GDM1 (cell line): ENCODE data around the gene PSAT1.

Source experiments
- DNase-seq: peaks from one replicate; lab custom pipeline; 2025; lab: John Stamatoyannopoulos, UW

Gene PSAT1

GRCh38 chr9:78316166-78316892 is 19.4 kb downstream of the PSAT1 start:
- DNase-seq = no peak

DNA sequence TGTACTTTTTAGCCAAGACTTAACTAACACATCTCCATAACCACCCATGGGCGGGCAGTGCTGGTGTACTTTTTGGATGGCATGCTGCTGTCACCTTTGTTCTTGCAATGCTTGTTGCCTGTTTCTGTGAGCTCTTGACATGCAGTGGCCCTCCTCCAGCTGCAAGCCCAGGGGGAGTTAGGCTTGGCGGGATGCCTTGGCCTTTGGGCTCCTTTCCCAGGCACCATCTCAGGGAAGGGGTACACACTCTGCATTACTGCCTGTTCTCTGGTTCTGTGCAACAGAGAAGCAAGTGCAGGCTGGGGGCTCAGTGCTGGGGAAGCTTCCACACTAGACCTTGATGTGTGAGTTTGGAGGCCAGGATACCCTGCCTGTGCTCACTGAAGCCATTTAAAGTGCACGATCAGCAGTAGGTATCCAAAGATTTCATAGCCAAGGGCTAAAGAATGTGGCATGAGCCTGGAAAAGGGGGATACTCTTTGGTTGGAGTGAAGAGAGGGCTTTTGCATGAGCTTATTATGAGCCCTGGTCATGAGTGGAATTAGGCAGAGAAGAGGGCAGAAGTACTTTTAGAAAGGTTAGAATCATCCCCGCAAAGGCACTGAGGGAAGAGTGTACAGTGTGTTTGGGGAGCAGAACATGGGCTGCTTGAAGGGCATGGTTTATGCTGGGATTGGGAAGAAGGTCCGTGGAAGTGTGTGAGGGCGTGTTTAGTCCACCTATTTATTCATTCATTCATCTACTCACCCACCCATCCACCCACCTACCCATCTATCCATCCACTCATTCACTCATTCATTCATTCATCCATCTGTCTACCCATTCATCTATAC is 22.5 kb downstream of the PSAT1 start:
- no peak for DNase-seq

- DNase-seq = no peak
Measured at GRCh38 chr9:78320030-78320693, 23.2 kb downstream of the PSAT1 start.

DNA sequence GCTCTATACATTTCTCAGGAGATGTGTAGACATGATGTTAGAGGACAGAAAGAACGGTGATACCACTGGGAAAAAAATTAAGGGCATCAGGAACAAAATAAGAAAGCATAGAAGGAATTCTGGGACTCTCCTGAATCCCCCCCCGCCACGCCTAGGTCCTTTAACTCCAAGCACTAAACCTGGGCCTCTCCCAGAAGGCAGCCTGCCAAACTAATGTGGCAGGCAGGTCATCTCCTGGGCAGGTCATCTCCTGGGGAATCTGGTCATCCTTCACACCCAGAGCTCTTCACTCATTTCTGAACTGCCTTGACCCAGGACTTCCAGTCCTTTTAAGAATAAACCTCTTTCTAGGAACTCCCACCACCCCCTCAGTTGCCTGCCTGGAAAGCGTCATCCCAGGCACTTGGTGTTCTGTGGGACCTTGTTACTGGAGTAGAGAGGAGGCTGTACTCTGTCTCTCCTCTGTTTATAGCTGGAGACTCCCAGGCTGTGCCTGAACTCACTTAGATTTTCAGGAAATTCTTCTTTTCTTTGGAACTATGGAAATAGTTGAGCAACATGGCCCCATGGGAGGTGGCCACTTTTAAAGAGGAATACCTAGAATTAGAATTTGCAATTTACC is 24.1 kb downstream of the PSAT1 start:
- DNase-seq = no peak

DNA sequence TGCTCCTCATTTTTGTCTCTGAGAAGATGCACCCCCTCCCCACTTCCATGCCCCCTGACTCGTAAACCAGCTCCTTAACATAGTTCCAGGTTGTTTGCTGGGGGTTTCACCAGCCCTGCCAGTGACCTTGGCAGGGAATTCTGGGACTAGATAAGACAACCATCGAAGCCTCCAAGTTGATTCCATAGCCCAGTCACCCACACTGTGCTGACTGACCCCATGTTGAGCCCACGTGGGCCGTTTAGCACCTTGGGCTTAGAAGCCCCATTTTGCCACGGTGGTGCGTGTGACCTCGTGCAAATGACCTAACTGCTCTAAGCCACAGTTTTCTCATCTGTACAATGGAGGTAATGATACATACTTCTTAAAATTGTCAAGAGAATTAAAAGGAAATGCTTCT is 24.6 kb downstream of the PSAT1 start:
- no peak for DNase-seq

GRCh38 chr9:78324068-78324650 is 27.2 kb downstream of the PSAT1 start:
- no peak for DNase-seq

- DNase-seq = no peak
Measured at GRCh38 chr9:78324682-78325081, 27.8 kb downstream of the PSAT1 start.

DNA sequence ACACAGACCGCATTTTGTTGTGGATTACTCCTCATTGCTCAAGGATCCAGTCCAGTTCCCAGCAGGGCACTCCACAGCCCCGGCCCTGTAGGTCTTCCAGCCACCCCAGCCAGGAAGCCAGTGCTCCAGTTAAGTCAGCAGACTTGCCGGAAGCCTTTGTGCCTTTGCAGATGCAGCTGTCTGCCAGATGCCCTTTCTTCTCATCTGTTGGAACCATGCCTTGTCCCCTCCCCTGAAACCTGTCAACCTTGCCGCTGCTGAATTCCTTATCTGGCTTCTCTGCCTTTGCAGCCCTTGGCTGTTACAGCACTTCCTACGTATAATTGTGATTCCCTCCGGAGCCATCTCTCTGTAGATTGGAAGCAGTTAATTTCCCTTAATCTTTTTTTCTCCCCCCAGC is 28.4 kb downstream of the PSAT1 start:
- no peak for DNase-seq

GRCh38 chr9:78325846-78326360 is 29.0 kb downstream of the PSAT1 start:
- DNase-seq = no peak

GRCh38 chr9:78326564-78326963 is 29.6 kb downstream of the PSAT1 start:
- no peak for DNase-seq

GRCh38 chr9:78332381-78332780 is 35.5 kb downstream of the PSAT1 start:
- no peak for DNase-seq

DNA sequence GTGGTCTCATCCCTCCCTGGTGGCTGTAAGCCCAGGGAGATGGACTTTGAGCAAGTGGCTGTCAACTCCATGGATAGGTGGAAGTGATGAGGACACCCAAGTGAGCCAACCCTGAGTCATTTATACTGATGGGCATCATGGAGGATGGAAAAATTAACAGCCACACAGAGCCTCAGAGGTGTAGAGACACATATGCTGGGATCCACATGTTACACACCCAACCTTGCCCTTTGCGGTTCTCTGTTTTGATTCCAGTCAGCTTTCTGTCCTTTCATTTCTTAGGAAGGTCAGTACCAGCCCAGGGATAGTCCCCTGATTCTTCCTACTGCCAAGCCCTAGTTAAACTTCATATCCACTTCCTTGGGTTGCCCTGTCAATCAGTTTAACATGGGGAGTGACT is 51.9 kb downstream of the PSAT1 start:
- DNase-seq = no peak

GRCh38 chr9:78351816-78352215 is 54.9 kb downstream of the PSAT1 start:
- no peak for DNase-seq

GRCh38 chr9:78354324-78354973 is 57.5 kb downstream of the PSAT1 start:
- no peak for DNase-seq

DNA sequence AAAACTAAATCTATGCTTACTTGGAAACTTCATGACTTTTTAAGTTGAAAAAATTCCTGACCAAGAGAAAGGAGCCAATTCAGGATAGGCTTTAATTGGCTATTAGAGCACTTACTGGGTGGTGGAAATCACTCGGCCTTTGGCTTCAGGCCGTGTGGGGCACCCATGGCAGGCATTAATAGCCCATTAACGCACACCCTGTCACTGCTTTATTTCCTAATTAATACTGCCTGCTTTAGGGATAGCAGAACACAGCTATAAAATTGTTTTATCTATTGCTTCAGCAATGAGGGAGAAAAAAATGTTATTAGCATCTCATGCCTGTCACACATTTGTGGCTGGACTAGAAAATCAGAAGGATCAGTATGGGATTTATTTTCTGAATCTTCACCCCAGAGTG is 58.1 kb downstream of the PSAT1 start:
- no peak for DNase-seq

- no peak for DNase-seq
Measured at GRCh38 chr9:78356634-78357033, 59.7 kb downstream of the PSAT1 start.

- no peak for DNase-seq
Measured at GRCh38 chr9:78357165-78357873, 60.4 kb downstream of the PSAT1 start.

DNA sequence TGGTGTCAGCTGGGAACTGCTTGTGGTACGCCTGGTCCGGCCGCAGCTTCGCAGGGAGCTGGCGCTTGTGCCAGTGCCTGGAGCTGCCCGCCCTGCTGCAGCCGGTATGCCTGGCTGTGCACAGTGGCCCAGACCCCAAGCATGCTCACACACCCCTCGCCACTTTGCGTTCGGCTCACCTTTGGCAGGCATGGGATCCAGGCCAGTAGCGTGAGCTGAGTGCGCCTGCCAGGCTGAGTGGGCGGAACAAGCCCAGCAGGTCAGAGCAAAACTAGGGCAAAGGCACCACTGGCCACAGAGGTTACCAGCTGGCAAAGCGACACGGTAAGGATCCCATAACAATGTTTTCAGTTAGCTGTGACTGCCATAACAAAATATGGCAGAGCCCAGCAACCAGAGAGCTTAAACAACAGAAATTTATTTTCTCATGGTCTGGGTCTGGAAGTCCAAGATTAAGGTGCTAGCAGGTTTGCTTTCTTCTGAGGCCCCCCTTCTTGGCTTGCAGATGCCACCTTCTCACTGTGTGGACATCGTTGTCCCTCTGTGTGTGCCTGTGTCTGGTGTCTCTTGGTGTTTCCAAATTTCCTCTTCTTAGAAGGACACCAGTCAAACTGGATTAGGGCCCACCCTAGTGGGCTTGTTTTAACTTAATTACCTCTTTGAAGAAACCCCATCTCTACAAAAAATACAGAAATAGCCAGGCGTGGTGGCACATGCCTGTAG is 61.6 kb downstream of the PSAT1 start:
- no peak for DNase-seq

- DNase-seq = no peak
Measured at GRCh38 chr9:78363221-78363620, 66.3 kb downstream of the PSAT1 start.
